SK-N-SH (cell line): ENCODE measurements around the gene GALK2. TPM values are rescaled to one million over a fixed set of nuclear protein-coding genes. Genes with fewer than 3 reads are reported as not detected.

Experiments
- CTCF ChIA-PET: fragments of 300-600, 350-600 bp; formaldehyde crosslinking; extraction: SDS; loops from one replicate; lab custom pipeline; 2021; lab: Yijun Ruan, JAX
- POLR2A ChIA-PET: fragments of 350-600 bp; sonication (Branson Sonifier 250); formaldehyde crosslinking; extraction: SDS; loops from one replicate; lab custom pipeline; 2020; ENCODE audit warnings: antibody characterized with exemption, inconsistent platforms; lab: Yijun Ruan, JAX
- DNase-seq: peaks from one replicate; pipeline ENCODE4 v3.0.0; 2012
- H2AFZ ChIP-seq: fragments of 200-600 bp; sonication (generic); 2 replicates; pipeline ENCODE4 v1.8.1; 2016; ENCODE audit warnings: antibody characterized with exemption, mild to moderate bottlenecking, low read depth
- H3F3A ChIP-seq: fragments of 200-600 bp; sonication (generic); replicated peaks from 2 replicates; pipeline ENCODE3; 2016; ENCODE audit warnings: antibody characterized with exemption, mild to moderate bottlenecking; ENCODE audit not compliant: insufficient read depth
- H3K27ac ChIP-seq, 2 experiments: fragments of 200-500 bp in 1 of 2; fragments of 200-600 bp in 1 of 2; sonication (Bioruptor generic) in 1 of 2; sonication (generic), shearing (Covaris generic) in 1 of 2; 2 replicates each; pipeline versions ENCODE4 v1.5.1 to v1.6.1; 2014 to 2016; ENCODE audit warnings: low read depth in 2 of 2, inconsistent platforms in 1 of 2, low read length in 1 of 2, mild to moderate bottlenecking in 1 of 2, mixed read lengths in 1 of 2
- H3K27me3 ChIP-seq: fragments of 200-600 bp; sonication (generic), shearing (Covaris generic); 2 replicates; pipeline ENCODE4 v1.6.1; 2016; ENCODE audit warnings: mixed run types; ENCODE audit not compliant: insufficient read depth
- H3K36me3 ChIP-seq, 2 experiments: fragments of 200-500 bp in 1 of 2; fragments of 200-600 bp in 1 of 2; sonication (Bioruptor generic) in 1 of 2; sonication (generic) in 1 of 2; replicated peaks in 1 of 2; 2 replicates each; pipeline versions ENCODE3 to v1.5.1; 2014 to 2016; ENCODE audit warnings: low read length in 1 of 2, mild to moderate bottlenecking in 1 of 2; ENCODE audit not compliant: insufficient read depth in 2 of 2, control insufficient read depth in 1 of 2
- H3K4me1 ChIP-seq, 2 experiments: fragments of 200-500 bp in 1 of 2; fragments of 200-600 bp in 1 of 2; sonication (Bioruptor generic) in 1 of 2; sonication (generic), shearing (Covaris generic) in 1 of 2; 2 replicates each; pipeline versions ENCODE4 v1.5.1 to v1.6.1; 2014 to 2016; ENCODE audit warnings: low read depth in 1 of 2, low read length in 1 of 2, mixed run types in 1 of 2; ENCODE audit not compliant: insufficient read depth in 2 of 2, control insufficient read depth in 1 of 2
- H3K4me2 ChIP-seq: fragments of 200-600 bp; sonication (generic), shearing (Covaris generic); 2 replicates; pipeline ENCODE4 v1.6.1; 2017; ENCODE audit warnings: mixed run types
- H3K4me3 ChIP-seq, 2 experiments: fragments of 200-500 bp in 1 of 2; fragments of 200-600 bp in 1 of 2; sonication (Bioruptor generic) in 1 of 2; sonication (generic), shearing (Covaris generic) in 1 of 2; 2 replicates each; pipeline versions ENCODE4 v1.5.1 to v1.8.1; 2014 to 2016; ENCODE audit warnings: low read depth in 2 of 2, inconsistent platforms in 1 of 2, low read length in 1 of 2, mild to moderate bottlenecking in 1 of 2, mixed read lengths in 1 of 2, moderate library complexity in 1 of 2
- H3K79me2 ChIP-seq: fragments of 200-600 bp; sonication (generic); 2 replicates; pipeline ENCODE4 v1.8.1; 2017; ENCODE audit warnings: mild to moderate bottlenecking; ENCODE audit not compliant: insufficient read depth
- H3K9ac ChIP-seq: fragments of 200-600 bp; sonication (generic); 2 replicates; pipeline ENCODE4 v1.6.1; 2017; ENCODE audit warnings: mixed run types
- H3K9me2 ChIP-seq: fragments of 200-600 bp; sonication (generic); 2 replicates; pipeline ENCODE4 v1.6.1; 2017; ENCODE audit warnings: mixed run types
- H3K9me3 ChIP-seq: fragments of 200-600 bp; sonication (generic); 2 replicates; pipeline ENCODE4 v1.6.1; 2017; ENCODE audit warnings: mixed run types, mild to moderate bottlenecking, moderate library complexity
- H4K20me1 ChIP-seq: fragments of 200-600 bp; sonication (generic); 2 replicates; pipeline ENCODE4 v1.6.1; 2017; ENCODE audit warnings: mild to moderate bottlenecking, mixed run types; ENCODE audit not compliant: insufficient read depth
- ELF1 ChIP-seq: IDR thresholded peaks from 2 replicates; pipeline ENCODE4 v1.4.0; 2012
- EP300 ChIP-seq, 2 experiments: IDR thresholded peaks; 2 replicates each; pipeline versions ENCODE4 v1.4.0 to v1.6.1; 2012; ENCODE audit warnings: borderline replicate concordance in 1 of 2, low read depth in 1 of 2, low read length in 1 of 2
- FOSL2 ChIP-seq: IDR thresholded peaks from 2 replicates; pipeline ENCODE4 v1.4.0; 2012; ENCODE audit warnings: low read depth, mild to moderate bottlenecking, moderate library complexity, borderline replicate concordance
- FOXM1 ChIP-seq: IDR thresholded peaks from 2 replicates; pipeline ENCODE4 v1.4.0; 2012; ENCODE audit warnings: low read depth, mild to moderate bottlenecking
- POLR2AphosphoS5 ChIP-seq: IDR thresholded peaks from 2 replicates; pipeline ENCODE4 v1.6.1; 2012; ENCODE audit warnings: low read depth, low read length
- RXRA ChIP-seq: IDR thresholded peaks from 2 replicates; pipeline ENCODE4 v1.4.0; 2012; ENCODE audit warnings: low read depth, mild to moderate bottlenecking, borderline replicate concordance
- SIN3A ChIP-seq: IDR thresholded peaks from 2 replicates; pipeline ENCODE4 v1.6.1; 2012; ENCODE audit warnings: low read depth, mild to moderate bottlenecking, low read length, moderate library complexity, borderline replicate concordance
- TAF1 ChIP-seq: IDR thresholded peaks from 2 replicates; pipeline ENCODE4 v1.6.1; 2012; ENCODE audit warnings: low read depth, mild to moderate bottlenecking, low read length, moderate library complexity, borderline replicate concordance
- TCF12 ChIP-seq: IDR thresholded peaks from 2 replicates; pipeline ENCODE4 v1.4.0; 2012
- USF1 ChIP-seq: IDR thresholded peaks from 2 replicates; pipeline ENCODE4 v1.4.0; 2012; ENCODE audit warnings: low read depth, borderline replicate concordance
- WGBS: methylation state at CpG from one replicate; pipeline ENCODE4 v1.1.6; 2017; ENCODE audit warnings: low lambda C conversion rate; 5-methylcytosine and 5-hydroxymethylcytosine counted together
- polyA plus RNA-seq, 3 experiments: library from polyadenylated mRNA; depleted of rRNA; stranded (reverse); fragments of >200 nt; gene quantifications; 2 replicates each; pipeline ENCODE4 v1.2.3, GENCODE V29; 2012

Gene GALK2
- polyA plus RNA-seq, 1 of the 3 experiments (the other 2 are of a cell fraction): 19.0 TPM

GRCh38 chr15:49154359-49154758 is 15.7 kb upstream of the GALK2 start:
- Histone ChIP-seq H3K27ac (peak overlapping the region in 1 of 2 experiments; percentile 75; a peak in 2 of 4 replicates), H3K4me1 (peaks cover 4 to 7% of the 10 kb centered on the region in 2 experiments; a peak in 2 of 4 replicates), H3K9ac (peak overlapping the region; percentile 95), H3K9me3 (no peaks in the 10 kb centered on the region), H3K27me3 (no peaks in the 10 kb centered on the region), H3K36me3 (peaks cover 1 to 19% of the 10 kb centered on the region in 2 experiments), H2AFZ (no peak overlapping the region), H3K79me2 (peaks cover 89% of the 10 kb centered on the region), H3K4me2 (peak overlapping the region; percentile 72), H3K4me3 (peak overlapping the region; percentile 96 to 97), H4K20me1 (peaks cover 39% of the 10 kb centered on the region), H3F3A (peaks cover 11% of the 10 kb centered on the region), H3K9me2 (no peaks in the 10 kb centered on the region)
- ChIA-PET CTCF (interaction anchor here (2.4 to 3.5 kb wide), 2 partner anchors 9 to 292 kb away, joined by 11 to 27 read pairs; no protein-coding TSS in a partner anchor), POLR2A (no interaction called here)
- WGBS: 13% methylated on average over 8 of the region's 8 CpGs
- TF ChIP-seq RXRA: no peak
- no peak for TF ChIP-seq EP300 (IDR thresholded peaks at IDR 0.05; ENCODE audit: borderline replicate concordance in 1 of 2, low read depth in 1 of 2, low read length in 1 of 2)
- no peak for TF ChIP-seq TAF1
- TF ChIP-seq TCF12: no peak
- DNase-seq: no peak

GRCh38 chr15:49154799-49155109 is 15.3 kb upstream of the GALK2 start:
- ChIA-PET POLR2A (no interaction called here), CTCF (interaction anchor here (2.4 to 3.5 kb wide), 2 partner anchors 9 to 293 kb away, joined by 11 to 27 read pairs; no protein-coding TSS in a partner anchor)
- peak overlapping the region; percentile 96; the same call in 1 of the 2 replicates for H2AFZ ChIP-seq

More at GRCh38 chr15:49154799-49155109, 15.3 kb upstream of the GALK2 start:
- H3K27me3 ChIP-seq: no peaks in the 10 kb centered on the region
- H3K4me3 ChIP-seq: peak overlapping the region; percentile 96 to 97
- H3K4me1 ChIP-seq: peaks cover 4 to 7% of the 10 kb centered on the region in 2 experiments; a peak in 2 of 4 replicates
- H3K9me2 ChIP-seq: no peaks in the 10 kb centered on the region
- H3K9ac ChIP-seq: peak overlapping the region; percentile 95
- no peak for TF ChIP-seq ELF1
- TF ChIP-seq USF1: no peak
- TF ChIP-seq POLR2AphosphoS5: no peak
- TF ChIP-seq FOSL2: no peak
- no peak for TF ChIP-seq FOXM1
- no peak for TF ChIP-seq SIN3A
- TF ChIP-seq, all 33 proteins: peak for 0
- no peak for DNase-seq
- 1% methylated on average over 7 of the region's 7 CpGs for WGBS
- Histone ChIP-seq H4K20me1 (peaks cover 35% of the 10 kb centered on the region), H3K4me2 (peak overlapping the region; percentile 72), H3K36me3 (peaks cover 0 to 15% of the 10 kb centered on the region in 2 experiments), H3K79me2 (peaks cover 85% of the 10 kb centered on the region), H3F3A (peaks cover 11% of the 10 kb centered on the region), H3K27ac (peak overlapping the region; percentile 75 to 77), H3K9me3 (no peaks in the 10 kb centered on the region)
